ENCODE measurements around the gene SMOC2.

GRCh38 chr6:168437751-168438150 lies 3.2 kb upstream of the SMOC2 start:
- TF ChIP-seq CTCF (IDR thresholded peaks at IDR 0.05) (no peak), ZFP36 (IDR thresholded peaks at IDR 0.05; ENCODE audit: borderline replicate concordance, partially characterized antibody) (no peak)

Measured in A549 (cell line).